ENCODE measurements around the gene COX18. TPM values are rescaled to one million over a fixed set of nuclear protein-coding genes. Genes with fewer than 3 reads are reported as not detected.

Gene COX18, protein sequence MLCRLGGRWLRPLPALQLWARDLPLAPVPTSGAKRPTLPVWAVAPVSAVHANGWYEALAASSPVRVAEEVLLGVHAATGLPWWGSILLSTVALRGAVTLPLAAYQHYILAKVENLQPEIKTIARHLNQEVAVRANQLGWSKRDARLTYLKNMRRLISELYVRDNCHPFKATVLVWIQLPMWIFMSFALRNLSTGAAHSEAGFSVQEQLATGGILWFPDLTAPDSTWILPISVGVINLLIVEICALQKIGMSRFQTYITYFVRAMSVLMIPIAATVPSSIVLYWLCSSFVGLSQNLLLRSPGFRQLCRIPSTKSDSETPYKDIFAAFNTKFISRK
- 6.1 and 10.9 TPM in 2 replicates for total RNA-seq (2014; rRNA removed; shearing (Covaris generic))

DNA sequence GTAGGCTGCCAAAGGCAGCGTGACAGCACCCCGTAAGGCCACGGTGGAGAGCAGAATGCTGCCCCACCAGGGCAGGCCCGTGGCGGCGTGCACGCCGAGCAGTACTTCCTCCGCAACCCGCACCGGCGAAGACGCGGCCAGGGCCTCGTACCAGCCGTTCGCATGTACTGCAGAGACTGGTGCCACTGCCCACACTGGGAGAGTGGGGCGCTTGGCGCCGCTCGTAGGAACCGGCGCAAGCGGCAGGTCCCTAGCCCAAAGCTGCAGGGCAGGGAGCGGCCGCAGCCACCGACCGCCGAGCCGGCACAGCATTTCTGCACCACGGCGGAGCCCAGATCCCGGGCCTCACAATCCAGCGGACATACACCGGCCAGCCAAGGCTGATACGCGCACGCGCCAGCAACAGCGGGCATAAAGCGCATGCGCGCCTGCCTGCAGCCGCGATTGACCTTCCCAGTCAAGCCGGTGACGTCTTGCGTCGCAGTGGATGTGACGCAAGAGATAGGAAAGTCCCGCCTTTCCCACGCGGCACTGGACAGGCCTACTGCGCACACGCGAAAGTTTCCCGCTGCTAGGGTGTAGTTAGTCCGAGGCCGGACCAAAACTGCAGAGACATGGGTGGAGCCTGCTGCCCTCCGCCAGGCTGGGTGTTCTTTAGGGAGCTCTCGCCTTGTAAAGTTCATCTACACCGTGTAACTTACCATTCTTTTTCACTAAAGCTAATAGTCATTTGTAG, at the start of gene COX18:
COX18 (minus strand) TSS at position 379 of the 736 bp plus-strand sequence; CDS start at position 312, 67 bp downstream.
- DNase-seq (ENCODE audit: low read depth), result peak; percentile 94

DNA sequence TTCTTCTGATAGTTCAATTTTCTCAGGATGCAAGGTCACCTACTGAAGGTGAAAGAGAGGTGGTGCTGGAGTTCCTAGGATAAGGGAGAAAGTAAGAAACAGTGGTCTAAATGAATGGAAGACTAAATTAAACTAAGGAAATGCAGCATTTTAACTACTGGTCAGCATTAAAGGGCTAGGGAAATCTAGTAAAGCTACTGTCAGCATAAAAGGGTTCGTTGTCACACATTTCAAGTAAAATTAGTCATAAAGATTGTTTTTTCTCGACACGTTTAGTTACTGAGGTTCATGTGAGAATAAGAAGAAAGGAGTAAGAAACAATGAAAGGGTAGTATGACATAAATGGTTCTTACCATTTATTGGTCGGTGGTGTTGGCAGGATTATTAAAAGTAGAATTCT, 40.0 kb upstream of the COX18 start:
- no peak for DNase-seq (ENCODE audit: low read depth)

DNA sequence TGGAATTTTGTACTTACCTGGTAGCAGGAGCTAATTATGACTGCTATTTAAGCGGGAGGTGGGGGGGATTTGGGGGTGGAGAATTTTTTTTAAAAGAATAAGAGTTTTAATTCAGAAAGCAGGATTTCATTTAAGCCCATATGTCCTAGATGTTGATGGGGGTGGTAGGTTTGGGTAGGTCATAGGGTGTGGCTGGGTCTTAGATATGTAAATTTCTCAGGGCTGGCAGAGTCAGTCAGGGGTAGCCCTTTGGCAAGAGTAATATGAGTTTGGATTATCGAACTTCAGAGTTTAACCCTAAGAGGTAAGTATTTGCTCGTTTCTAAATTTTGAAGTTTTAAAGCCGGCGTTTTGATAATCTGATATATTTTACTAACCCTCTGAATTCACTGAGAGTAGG, 35.2 kb upstream of the COX18 start:
- no peak for DNase-seq (ENCODE audit: low read depth)

DNA sequence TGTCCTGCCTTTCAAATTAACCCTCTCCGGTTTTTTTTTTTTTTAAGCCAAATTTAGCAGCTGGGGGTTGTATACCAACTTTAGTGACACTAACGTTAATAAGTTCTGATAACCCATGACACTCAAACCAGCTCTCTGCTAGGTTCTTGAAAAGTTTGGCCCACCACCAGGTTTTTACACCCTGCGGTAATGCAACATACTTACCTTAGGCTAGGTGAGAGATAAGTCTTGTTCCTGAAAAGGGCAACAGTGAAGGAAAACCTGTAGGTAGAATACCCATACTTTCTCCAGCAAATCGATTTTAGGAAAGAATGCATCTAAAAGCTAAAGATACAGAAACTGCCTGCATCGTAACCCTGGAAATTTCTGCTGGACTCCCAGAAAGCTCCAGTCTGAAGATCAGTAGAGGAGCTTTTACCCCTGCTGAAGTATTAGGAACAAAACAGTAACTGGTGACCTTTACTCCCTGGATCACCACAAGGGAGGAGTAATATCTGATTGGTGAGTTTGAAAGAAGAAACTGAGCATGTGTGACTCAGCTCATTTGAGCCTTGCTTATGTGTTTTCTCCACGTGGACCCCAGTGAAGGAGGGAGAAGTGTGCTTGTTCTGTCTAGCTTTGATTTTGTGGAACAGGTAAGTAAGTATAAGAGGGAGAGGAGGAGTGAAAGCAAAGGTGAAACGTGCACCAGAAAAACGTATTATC, 34.4 kb upstream of the COX18 start:
- DNase-seq (ENCODE audit: low read depth), result no peak

DNA sequence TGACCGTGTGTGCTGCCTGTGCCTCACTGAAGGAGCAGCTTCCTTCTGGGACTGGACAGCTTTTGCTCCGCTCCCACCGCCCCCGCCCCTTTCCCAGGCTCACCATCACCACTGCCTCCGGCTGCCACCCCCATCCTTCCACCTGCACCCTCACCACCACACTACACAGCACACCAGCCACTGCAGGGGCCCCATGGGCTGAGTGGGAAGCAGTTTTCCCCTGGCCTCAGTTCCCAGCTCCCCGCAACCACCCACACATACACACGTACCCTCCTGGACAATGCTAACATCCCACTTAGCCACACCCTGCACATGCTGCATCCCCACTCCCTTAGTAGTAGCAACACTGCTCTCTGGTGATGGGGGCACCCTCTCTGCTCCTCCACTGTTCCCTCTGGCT, 29.6 kb upstream of the COX18 start:
- DNase-seq (ENCODE audit: low read depth), result no peak

DNA sequence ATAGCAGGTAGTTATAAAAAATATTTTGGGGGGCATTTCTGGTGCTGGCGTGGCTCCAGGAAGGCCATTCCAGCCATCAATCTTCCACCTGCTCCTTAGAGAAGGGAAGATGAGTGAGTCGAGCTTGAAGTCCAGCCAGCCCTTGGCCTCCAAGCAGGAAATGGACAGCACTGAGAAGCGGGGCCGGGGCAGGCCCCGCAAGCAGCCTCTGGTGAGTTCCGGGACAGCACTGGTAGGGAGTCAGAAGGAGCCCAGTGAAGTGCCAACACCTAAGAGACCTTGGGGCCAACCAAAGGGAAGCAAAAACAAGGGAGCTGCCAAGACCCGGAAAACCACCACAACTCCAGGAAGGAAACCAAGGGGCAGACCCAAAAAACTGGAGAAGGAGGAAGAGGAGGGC, 29.2 kb upstream of the COX18 start:
- no peak for DNase-seq (ENCODE audit: low read depth)

DNA sequence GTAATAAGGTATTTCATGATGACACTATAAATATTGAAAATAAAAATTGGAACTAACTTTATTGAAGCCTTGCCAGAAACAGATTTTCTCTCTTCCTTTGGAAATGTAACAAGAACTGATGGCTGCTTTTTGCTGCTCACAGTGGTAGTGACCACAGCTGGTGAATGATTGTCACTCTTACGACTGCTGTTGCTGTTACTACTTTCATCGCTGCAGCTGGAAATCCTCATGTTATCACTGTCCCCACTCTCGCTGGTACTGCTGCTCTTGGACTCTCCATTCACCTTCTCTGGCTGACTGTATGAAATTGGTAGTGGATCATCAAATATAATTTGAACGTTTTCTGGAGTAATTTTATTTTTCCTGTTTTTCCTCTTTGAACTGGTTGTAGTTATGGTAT, 28.5 kb upstream of the COX18 start:
- DNase-seq (ENCODE audit: low read depth), result no peak

DNA sequence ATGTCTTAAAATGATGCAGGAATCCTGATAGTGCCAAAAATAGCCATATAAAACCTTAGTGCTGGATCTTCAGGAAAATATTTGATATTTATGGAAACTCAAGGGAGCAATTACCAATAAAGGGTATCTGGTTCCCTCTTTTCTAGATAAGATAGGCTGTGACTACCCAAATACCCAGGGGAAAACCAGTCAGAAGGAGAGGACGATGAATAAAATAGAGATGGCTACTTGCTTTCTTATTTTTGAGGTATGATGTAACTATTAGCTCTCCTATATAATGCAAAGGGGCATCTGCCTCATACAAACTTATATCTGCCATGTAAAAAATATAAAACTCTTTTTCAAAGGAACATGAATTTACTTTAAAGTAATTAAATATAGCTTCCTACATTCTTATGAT, 23.4 kb upstream of the COX18 start:
- no peak for DNase-seq (ENCODE audit: low read depth)

DNA sequence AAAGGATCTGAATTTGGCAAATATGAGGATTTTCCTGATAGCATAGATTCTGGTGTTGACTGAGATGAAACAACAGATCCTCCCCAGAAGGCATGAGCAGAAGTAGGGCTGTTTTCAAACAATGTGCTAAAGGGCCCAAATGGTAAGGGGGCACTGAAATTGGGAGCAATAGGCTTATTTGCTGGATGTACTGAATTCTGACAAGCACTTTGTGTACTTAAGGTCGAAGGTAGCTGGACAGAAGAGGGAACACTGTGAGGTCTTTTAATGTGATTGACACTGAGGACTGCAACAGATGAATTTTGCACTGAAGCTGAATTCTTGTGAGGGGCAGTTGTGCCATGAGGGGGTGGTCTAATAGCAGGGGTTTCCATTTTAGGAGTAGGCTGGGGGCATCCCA, 21.2 kb upstream of the COX18 start:
- no peak for DNase-seq (ENCODE audit: low read depth)

DNA sequence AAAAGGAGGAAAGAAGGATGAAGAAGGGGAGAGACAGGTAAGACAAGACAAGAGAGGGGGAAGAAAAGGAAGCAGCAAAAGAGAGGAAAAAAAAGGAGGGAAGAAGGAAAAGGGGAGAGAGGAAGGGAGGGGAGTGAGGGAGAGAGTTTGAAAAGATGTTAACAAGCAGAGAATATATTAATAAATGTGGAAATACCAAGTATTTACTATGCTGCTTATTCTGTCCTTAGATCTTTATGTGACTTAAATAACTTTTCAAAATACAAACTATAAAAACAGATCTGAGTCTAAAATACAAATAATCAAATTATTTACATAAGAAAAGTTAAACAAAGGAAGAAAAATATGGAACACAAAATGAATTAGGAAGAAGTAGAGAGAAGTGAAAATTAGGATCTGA, 18.4 kb upstream of the COX18 start:
- no peak for DNase-seq (ENCODE audit: low read depth)

DNA sequence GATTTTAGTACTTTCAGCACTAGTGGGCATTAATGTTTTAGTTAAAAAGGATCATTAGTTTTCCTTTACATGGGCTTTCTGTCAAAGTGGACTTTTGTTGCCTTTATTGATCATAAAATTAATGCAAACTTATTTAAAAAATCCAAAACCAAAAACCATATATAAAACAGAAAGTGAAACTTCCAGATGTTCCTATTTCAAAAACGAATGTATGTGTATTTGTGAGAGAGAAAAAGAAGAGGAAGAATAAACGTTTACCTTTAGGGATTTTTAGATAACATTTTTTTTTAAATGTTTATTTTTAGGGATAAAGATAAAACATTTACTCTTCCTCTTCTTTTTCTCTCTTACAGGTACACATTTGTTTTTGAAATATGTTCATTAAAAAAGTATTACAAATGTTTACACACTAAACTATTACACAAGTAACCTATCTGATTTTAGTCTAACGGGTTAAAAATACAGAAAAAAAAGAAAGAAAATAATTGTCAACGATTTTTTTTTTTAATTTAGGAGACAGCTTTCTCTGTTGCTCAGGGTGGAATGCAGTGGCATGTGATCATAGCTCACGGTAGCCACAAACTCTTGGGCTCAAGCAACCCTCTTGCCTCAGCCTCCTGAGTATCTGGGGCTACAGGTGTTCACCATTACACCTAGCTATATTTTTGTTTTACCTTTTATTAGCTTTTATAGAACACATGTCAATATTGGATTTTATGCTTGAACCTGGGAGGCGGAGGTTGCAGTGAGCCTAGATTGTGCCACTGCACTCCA, 16.8 kb upstream of the COX18 start:
- DNase-seq (ENCODE audit: low read depth), result no peak

DNA sequence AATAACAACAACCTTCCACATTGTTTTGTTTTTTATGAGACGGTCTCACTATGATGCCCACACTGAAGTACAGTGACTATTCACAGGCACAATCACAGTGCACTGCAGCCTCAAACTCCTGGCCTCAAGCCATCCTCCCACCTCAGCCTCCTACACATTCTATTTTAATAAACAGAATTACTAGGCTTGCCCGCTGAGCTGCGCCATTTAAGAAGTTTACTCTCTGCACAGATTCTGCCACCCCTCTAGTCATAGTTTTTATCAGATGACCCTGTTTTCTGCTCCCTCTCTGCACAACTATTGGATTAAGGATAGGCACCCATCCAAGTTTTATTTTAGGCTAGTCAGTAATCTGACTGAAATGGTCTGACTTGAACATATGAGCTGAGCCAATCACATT, 11.3 kb upstream of the COX18 start:
- no peak for DNase-seq (ENCODE audit: low read depth)

DNA sequence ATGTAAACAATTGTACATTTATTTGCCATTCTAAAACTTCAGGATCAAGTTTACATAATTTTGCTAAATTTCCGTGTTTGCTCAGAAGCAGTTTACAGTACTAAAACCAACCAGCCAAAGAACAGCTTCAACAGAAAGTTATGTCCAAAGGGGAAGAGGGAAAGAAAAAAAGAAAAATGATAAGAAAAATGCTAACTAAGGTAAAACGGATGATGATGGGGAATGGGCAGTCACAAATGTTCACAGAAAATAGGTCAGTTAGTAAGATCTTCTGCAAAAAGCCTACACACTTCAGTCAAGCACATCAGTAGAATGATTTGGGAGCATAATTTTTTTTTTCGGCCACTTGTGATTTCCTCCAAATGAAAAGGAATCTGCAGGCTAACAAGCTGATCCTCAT, 6.3 kb upstream of the COX18 start:
- no peak for DNase-seq (ENCODE audit: low read depth)

DNA sequence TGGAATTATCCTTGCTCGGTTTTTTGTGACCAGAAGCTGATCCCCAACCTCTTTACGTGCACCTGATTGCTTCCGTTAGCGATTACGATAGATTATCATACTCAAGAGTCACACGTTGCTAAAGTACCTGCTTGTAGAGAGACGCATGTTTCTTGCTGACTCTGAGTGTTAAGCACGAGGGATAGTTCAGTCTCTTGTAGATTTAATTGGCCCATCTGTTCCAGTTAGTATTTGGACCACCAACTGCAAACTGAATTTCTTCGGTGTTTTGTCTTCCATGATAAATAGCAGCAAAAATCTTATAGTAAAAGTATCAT, 516 bp upstream of the COX18 start:
- no peak for DNase-seq (ENCODE audit: low read depth)

DNA sequence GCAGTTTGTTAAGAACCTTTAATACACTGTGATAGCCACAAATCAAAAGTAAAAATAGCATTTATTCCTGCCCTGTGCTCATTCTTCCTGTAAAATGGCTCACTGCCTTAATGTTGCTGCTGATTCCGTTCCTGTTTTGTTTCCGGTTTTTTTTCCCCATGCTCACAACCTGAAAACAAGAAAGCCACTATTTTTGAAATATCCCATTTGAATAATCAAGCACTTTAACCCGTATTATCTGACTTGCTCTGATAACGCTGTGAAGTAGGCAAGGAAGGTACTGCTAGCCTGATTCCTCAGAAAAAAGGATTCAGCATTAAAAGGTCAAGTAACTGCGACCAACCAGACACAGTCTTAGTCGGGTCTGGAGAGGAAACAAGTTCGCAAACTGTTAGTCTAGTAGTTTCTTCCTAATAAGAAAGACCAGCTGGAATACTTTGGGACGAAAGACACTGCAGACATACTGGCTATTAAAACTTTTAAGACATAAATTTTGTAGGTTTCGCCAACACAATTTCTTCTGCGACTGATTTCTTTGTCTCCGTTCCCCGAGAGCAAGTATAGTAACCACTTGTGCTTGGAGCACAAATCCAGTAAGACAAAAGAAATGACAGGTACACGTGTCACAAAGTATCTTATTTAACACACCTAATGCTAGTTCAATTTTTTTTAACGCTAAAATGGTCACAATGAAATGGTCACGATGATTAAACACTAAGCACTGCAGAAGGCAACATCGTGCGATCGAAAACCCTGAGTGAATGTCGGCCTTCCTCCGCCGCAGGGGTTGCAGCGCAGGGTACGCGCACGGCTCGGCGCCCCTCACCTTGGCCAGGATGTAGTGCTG, 802 bp downstream of the COX18 start:
- DNase-seq (ENCODE audit: low read depth), result peak; percentile 9

DNA sequence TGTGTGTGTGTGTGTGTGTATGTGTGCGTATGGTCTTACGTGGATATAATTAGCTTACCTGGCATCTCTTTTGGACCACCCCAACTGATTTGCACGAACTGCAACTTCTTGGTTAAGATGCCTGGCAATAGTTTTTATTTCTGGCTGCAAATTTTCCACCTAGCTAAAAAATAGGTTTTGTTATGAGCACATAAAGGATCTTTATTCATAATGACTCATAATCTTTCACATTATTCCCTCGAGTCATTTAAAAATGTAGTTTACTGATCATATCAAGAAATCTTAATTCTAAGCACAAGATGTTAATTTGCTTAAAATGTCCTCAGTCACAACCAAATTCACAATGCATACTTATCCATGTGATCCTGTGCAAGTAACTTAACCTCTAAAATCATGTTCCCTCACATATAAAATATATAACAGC, 1.5 kb downstream of the COX18 start:
- DNase-seq (ENCODE audit: low read depth), result no peak

DNA sequence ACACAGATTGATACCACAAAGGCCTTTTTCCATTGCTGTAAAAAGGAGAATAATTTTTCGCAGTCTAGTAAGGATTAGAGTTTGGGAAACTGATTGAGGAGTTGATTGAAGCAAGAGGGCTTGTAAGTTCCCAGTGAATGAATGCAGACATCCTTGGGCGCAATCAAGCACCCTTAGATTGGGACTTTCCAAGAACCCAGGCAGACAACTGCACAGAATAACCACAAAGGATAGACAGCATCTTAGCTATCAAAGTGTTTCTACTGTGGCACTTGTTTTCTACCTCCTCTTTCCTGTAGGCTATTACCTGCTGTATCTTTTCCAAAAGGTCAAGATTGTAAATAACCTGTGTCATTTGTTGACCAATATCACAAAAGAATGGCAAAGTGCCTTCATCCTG, 2.6 kb downstream of the COX18 start:
- DNase-seq (ENCODE audit: low read depth), result no peak

DNA sequence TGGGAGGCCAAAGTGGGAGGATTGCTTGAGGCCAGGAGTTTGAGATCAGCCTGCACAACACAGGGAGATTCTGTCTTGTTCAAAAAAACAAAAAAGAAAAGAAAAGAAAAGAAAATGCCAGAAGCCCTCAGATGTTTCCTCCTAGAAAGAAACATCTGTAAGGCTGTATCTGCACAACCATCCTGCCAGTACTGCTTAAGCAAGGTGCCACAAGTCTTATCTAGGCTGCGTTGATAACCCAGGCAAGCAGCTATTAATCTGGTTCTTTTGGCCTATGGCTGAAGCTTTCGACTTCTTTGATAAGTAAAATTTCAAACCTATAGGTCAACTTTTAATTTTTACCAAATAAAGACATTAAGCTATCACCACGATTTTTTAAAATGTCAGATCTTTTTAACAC, 3.1 kb downstream of the COX18 start:
- no peak for DNase-seq (ENCODE audit: low read depth)

DNA sequence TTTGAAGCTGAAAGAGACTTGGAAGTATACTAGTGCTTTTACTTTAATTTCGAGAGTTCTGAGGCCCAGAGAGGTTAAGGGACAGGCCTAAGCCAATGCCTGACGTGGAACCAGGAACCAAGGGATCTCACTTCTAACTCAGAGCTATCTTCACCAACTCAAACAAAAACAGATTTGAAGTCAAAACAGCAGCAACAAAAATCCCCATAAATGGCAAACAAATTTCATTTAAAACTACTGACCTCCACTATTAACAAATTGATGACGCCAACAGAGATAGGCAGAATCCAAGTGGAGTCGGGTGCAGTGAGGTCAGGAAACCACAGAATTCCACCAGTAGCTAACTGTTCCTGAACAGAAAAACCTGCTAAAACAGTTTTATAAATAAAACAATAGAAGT, 5.0 kb downstream of the COX18 start:
- DNase-seq (ENCODE audit: low read depth), result no peak

DNA sequence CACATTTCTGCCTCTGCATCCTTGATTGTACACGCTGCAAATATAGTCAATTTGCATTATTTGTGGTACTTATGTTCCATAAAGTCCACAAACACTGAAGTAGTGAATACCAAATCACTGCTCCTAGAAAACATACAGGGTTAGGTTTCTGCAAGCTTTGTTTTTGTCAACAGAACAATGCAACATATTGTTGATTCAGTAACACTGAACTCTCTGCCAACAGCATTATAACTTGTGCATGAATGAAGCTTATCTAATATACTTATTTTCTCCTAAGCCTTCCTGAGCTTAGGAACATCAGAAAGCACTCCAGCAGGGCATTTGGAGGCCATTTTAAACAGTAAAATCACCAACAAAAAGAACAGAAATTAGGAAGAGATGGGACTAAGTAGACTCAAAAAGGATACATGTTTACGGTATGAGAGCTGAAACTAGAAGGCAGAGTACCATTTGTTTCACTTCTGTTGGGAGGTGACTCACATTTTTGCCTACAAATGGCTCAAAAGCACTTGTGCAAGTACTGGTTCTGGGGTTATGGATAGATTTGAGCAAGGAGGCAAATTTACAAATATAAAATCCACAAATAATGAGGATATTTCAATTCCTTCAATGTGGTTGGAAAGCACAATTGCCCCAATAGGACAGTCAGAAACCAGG, 14.1 kb downstream of the COX18 start:
- DNase-seq (ENCODE audit: low read depth), result no peak
